Measurements from ENCODE around the gene DPP6.

GRCh38 chr7:154736389-154736788, 684.2 kb downstream of the DPP6 start:
- TF ChIP-seq EP300 (IDR thresholded peaks at IDR 0.05) (no peak), RCOR1 (IDR thresholded peaks at IDR 0.05; ENCODE audit: low read depth, low read length) (no peak), MYC (IDR thresholded peaks at IDR 0.05; ENCODE audit: borderline replicate concordance, low read length) (no peak), CHD2 (IDR thresholded peaks at IDR 0.05; ENCODE audit: low read length, partially characterized antibody) (no peak)
